ENCODE measurements around the gene ATP8B1.

DNA sequence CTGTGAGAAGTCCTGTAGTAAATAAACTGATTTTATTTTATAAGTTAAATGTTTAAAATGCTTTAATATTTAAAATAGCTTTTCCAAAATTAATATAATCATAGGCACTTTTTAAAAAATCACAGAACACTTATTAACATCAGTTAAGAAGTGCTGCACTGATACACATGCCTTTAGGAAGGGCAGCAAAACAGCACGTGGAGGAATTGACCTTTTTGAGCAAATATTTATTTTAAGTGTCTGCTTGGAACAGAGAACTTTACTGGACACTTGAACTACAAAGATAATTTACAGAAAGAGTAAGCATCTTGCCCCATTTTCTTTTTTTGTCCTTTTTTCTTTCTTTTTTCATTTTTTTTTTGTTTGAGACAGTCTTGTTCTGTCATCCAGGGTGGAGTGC is 93.8 kb downstream of the ATP8B1 start:
- TF ChIP-seq, protein P1, sequence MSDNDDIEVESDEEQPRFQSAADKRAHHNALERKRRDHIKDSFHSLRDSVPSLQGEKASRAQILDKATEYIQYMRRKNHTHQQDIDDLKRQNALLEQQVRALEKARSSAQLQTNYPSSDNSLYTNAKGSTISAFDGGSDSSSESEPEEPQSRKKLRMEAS (IDR thresholded peaks at IDR 0.05): no peak
- TF ChIP-seq, protein P2, sequence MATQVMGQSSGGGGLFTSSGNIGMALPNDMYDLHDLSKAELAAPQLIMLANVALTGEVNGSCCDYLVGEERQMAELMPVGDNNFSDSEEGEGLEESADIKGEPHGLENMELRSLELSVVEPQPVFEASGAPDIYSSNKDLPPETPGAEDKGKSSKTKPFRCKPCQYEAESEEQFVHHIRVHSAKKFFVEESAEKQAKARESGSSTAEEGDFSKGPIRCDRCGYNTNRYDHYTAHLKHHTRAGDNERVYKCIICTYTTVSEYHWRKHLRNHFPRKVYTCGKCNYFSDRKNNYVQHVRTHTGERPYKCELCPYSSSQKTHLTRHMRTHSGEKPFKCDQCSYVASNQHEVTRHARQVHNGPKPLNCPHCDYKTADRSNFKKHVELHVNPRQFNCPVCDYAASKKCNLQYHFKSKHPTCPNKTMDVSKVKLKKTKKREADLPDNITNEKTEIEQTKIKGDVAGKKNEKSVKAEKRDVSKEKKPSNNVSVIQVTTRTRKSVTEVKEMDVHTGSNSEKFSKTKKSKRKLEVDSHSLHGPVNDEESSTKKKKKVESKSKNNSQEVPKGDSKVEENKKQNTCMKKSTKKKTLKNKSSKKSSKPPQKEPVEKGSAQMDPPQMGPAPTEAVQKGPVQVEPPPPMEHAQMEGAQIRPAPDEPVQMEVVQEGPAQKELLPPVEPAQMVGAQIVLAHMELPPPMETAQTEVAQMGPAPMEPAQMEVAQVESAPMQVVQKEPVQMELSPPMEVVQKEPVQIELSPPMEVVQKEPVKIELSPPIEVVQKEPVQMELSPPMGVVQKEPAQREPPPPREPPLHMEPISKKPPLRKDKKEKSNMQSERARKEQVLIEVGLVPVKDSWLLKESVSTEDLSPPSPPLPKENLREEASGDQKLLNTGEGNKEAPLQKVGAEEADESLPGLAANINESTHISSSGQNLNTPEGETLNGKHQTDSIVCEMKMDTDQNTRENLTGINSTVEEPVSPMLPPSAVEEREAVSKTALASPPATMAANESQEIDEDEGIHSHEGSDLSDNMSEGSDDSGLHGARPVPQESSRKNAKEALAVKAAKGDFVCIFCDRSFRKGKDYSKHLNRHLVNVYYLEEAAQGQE (IDR thresholded peaks at IDR 0.05; ENCODE audit: low read depth): no peak
- TF ChIP-seq TAF1 (IDR thresholded peaks at IDR 0.05; ENCODE audit: low read depth): no peak
- TF ChIP-seq, protein P3, sequence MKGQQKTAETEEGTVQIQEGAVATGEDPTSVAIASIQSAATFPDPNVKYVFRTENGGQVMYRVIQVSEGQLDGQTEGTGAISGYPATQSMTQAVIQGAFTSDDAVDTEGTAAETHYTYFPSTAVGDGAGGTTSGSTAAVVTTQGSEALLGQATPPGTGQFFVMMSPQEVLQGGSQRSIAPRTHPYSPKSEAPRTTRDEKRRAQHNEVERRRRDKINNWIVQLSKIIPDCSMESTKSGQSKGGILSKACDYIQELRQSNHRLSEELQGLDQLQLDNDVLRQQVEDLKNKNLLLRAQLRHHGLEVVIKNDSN (IDR thresholded peaks at IDR 0.05): no peak
- no peak for TF ChIP-seq TEAD4 (IDR thresholded peaks at IDR 0.05)
- TF ChIP-seq YY1 (IDR thresholded peaks at IDR 0.05; ENCODE audit: low read depth): no peak
- TF ChIP-seq CEBPB (IDR thresholded peaks at IDR 0.05): no peak
- TF ChIP-seq EGR1 (IDR thresholded peaks at IDR 0.05): no peak
- TF ChIP-seq ZBTB7A (IDR thresholded peaks at IDR 0.05; ENCODE audit: low read depth): no peak
- TF ChIP-seq NFIC (IDR thresholded peaks at IDR 0.05): no peak
- no peak for TF ChIP-seq CREB1 (IDR thresholded peaks at IDR 0.05; ENCODE audit: low read depth)

All from Ishikawa (cell line).